ENCODE measurements around the gene CAPN13.

Gene CAPN13

DNA sequence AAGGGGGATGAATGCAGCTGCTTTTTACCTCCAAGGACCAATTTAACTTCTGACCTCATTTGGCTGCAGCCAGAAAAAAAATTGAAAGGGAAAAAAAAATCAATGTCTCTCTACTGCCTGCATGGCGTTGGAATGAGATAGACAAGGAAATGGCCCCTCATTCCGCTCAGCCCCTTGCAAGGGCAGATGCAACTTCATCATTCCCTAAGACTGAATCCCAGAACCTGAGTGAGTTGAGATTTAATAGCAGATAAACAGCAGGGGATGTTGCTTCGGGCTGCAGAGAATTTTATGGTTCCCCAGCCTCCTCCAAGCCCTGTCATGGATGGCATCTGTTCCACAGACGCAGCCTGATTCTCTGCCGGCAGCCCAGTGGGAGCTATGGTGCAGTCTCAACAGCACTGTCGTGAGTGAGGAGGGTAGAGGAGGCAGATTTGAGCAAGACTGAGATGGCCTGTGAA lies 49.0 kb downstream of the CAPN13 start:
- Mint-ChIP-seq H3K4me1 (no peaks in the 10 kb centered on the region), H3K27me3 (peaks cover 59% of the 10 kb centered on the region), H3K4me3 (no peak overlapping the region), H3K36me3 (no peaks in the 10 kb centered on the region), H3K27ac (no peak overlapping the region), H3K9me3 (no peaks in the 10 kb centered on the region)
- ATAC-seq, result no peak

- no peak overlapping the region for H3K27ac Mint-ChIP-seq
- H3K4me1 Mint-ChIP-seq, result no peaks in the 10 kb centered on the region
Measured at GRCh38 chr2:30757749-30758148, 49.5 kb downstream of the CAPN13 start.

GRCh38 chr2:30756971-30757370 lies 50.3 kb downstream of the CAPN13 start:
- ATAC-seq, result no peak
- H3K27me3 Mint-ChIP-seq, result peaks cover 59% of the 10 kb centered on the region
- no peaks in the 10 kb centered on the region for H3K36me3 Mint-ChIP-seq
- H3K4me3 Mint-ChIP-seq, result no peak overlapping the region
- H3K9me3 Mint-ChIP-seq, result no peaks in the 10 kb centered on the region
- H3K4me1 Mint-ChIP-seq, result no peaks in the 10 kb centered on the region
- no peak overlapping the region for H3K27ac Mint-ChIP-seq

More at GRCh38 chr2:30757749-30758148, 49.5 kb downstream of the CAPN13 start:
- Mint-ChIP-seq H3K27me3 (peaks cover 59% of the 10 kb centered on the region), H3K9me3 (no peaks in the 10 kb centered on the region), H3K36me3 (no peaks in the 10 kb centered on the region), H3K4me3 (no peak overlapping the region)
- ATAC-seq, result no peak

GRCh38 chr2:30756051-30756719 lies 51.1 kb downstream of the CAPN13 start:
- no peak for ATAC-seq
- H3K4me1 Mint-ChIP-seq, result no peaks in the 10 kb centered on the region
- no peaks in the 10 kb centered on the region for H3K9me3 Mint-ChIP-seq
- no peak overlapping the region for H3K4me3 Mint-ChIP-seq
- no peak overlapping the region for H3K27ac Mint-ChIP-seq
- peaks cover 59% of the 10 kb centered on the region for H3K27me3 Mint-ChIP-seq
- no peaks in the 10 kb centered on the region for H3K36me3 Mint-ChIP-seq

DNA sequence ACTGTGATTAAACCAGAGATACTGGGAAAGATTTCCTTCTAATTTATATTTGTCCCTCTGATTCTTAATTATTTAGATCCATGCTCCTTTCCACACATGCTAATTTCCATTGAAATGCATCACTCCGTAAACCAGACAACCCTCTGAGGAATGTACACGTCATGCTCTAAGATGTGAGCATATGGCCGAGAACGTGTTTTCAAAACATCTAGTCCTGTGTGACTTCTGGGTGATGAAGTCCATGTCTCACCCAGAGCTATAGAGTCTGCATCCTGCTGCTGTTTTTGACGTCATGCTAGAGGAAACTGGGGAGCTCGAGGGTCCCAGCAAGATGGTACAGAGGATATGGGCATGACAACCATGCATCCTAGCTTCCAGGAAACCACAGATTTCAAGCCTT lies 53.6 kb downstream of the CAPN13 start:
- no peaks in the 10 kb centered on the region for H3K9me3 Mint-ChIP-seq
- H3K36me3 Mint-ChIP-seq, result no peaks in the 10 kb centered on the region
- H3K4me1 Mint-ChIP-seq, result no peaks in the 10 kb centered on the region
- H3K27ac Mint-ChIP-seq, result no peak overlapping the region
- ATAC-seq, result no peak
- H3K27me3 Mint-ChIP-seq, result peaks cover 46% of the 10 kb centered on the region
- H3K4me3 Mint-ChIP-seq, result no peak overlapping the region

- H3K27ac Mint-ChIP-seq, result no peak overlapping the region
- H3K9me3 Mint-ChIP-seq, result no peaks in the 10 kb centered on the region
- no peaks in the 10 kb centered on the region for H3K4me1 Mint-ChIP-seq
- no peak overlapping the region for H3K4me3 Mint-ChIP-seq
- peaks cover 52% of the 10 kb centered on the region for H3K27me3 Mint-ChIP-seq
- H3K36me3 Mint-ChIP-seq, result no peaks in the 10 kb centered on the region
- no peak for ATAC-seq
Measured at GRCh38 chr2:30752811-30753210, 54.4 kb downstream of the CAPN13 start.

- Mint-ChIP-seq H3K36me3 (no peaks in the 10 kb centered on the region), H3K27ac (no peak overlapping the region), H3K9me3 (no peaks in the 10 kb centered on the region)
Measured at GRCh38 chr2:30747206-30747605, 60.0 kb downstream of the CAPN13 start.

GRCh38 chr2:30744823-30745222 lies 62.4 kb downstream of the CAPN13 start:
- Mint-ChIP-seq H3K27ac (no peak overlapping the region), H3K27me3 (peaks cover 35% of the 10 kb centered on the region), H3K4me3 (no peak overlapping the region)

More at GRCh38 chr2:30747206-30747605, 60.0 kb downstream of the CAPN13 start:
- Mint-ChIP-seq H3K4me1 (no peaks in the 10 kb centered on the region), H3K27me3 (peaks cover 28% of the 10 kb centered on the region), H3K4me3 (no peak overlapping the region)
- no peak for ATAC-seq

GRCh38 chr2:30741576-30741975 lies 65.7 kb downstream of the CAPN13 start:
- Mint-ChIP-seq H3K4me3 (no peak overlapping the region), H3K27me3 (peaks cover 41% of the 10 kb centered on the region), H3K9me3 (no peaks in the 10 kb centered on the region), H3K27ac (no peak overlapping the region), H3K4me1 (no peaks in the 10 kb centered on the region), H3K36me3 (no peaks in the 10 kb centered on the region)
- ATAC-seq, result no peak

More at GRCh38 chr2:30744823-30745222, 62.4 kb downstream of the CAPN13 start:
- Mint-ChIP-seq H3K4me1 (no peaks in the 10 kb centered on the region), H3K9me3 (no peaks in the 10 kb centered on the region), H3K36me3 (no peaks in the 10 kb centered on the region)
- peak; percentile 2 for ATAC-seq

DNA sequence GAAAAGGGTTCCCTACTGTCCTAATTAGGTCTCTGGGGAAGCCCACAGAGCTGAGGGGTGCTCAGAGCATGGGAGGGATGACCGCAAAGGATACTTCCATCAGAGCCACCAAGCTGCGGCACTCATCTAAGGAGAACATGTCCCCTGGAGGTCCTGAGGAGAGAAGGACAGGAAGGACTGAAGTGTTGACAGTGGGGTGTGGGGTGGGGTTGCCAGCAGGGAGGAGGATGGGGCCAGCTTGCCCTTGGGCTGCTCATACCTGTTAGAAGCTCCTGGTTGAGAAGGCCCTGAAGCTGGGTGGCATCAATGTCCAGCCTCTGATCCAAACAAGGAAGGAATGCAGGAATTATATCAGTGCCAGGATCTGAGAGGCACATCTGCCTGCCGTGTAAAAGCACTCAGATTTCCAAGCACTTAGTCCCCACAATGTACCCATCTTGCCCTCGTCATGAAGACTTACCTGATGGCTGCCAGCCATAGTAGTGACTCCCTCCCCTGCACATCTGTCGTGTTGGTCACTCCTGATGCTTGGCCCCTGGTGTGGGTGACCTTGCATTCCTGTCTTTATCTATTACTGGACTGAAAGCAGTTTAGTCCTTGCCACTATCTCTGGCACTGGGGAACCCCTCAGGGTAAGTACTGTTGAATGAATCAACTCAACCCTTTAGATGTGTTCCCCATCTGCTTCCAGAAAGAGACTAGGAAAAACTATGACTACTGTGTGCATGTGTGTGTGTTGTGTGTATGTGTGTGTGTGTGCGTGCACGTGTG lies 68.9 kb downstream of the CAPN13 start:
- no peak for ATAC-seq
- Mint-ChIP-seq H3K9me3 (no peaks in the 10 kb centered on the region), H3K4me3 (no peak overlapping the region), H3K36me3 (no peaks in the 10 kb centered on the region), H3K27ac (no peak overlapping the region), H3K4me1 (no peaks in the 10 kb centered on the region), H3K27me3 (peaks cover 35% of the 10 kb centered on the region)

DNA sequence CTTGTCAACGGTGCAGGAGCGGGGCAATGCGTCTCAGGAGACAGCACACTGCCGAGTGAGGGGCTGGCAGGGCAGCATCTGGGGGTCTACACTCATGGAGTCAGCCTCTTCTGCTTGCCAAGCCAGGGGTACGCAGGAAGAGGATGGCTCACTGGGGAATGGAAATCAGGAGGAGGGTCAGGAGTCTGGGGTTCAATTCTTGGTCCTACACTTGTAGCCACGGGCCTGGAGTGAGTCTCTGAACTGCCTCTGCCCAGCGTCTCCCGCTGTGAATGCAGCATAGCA lies 70.0 kb downstream of the CAPN13 start:
- H3K4me3 Mint-ChIP-seq, result no peak overlapping the region

DNA sequence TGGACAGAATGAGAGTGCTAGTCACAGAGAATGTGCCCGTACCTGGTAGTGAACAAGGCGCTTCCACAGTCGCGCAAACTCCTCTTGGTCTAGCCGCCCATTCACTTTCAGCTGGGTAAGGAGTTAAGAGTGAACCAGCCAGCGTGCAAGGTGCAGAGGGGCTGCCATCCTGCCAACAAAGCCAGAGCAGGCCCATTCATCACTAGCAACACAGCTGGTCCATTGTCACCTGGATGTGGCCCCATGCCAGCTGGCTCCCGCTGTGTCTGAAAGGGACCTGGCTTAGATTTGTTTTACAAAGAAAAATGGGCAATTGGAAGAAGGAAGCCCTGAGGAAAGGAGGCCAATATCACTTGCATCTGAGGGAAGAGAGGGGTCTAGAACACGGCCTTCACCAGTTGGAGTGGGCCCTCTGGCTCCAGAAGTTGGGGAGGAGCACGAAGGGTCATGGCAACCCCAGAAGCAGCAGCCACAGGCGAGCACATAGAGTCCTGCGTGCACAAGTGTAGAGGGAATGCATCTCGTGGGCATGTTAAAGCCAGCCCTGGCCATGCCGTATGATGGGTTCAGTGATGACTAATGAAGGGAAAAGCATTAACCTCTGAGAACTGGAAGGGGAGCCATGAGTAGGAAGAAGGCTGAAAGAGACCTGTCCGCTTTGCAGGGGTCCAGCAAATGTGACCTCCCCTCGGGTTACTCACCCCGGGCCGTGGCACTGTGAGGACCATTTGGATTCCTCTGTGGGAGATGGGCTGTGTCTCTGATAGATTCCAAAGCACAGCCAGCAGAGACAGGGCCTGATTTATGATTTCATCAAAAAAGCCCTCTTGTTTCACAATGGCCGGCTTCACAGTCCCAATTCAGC lies 70.6 kb downstream of the CAPN13 start:
- no peak overlapping the region for H3K4me3 Mint-ChIP-seq
- no peaks in the 10 kb centered on the region for H3K36me3 Mint-ChIP-seq
- H3K27me3 Mint-ChIP-seq, result peaks cover 18% of the 10 kb centered on the region
- no peak overlapping the region for H3K27ac Mint-ChIP-seq
- H3K9me3 Mint-ChIP-seq, result no peaks in the 10 kb centered on the region
- ATAC-seq, result no peak
- no peaks in the 10 kb centered on the region for H3K4me1 Mint-ChIP-seq

More for the DNA sequence above, 70.0 kb downstream of the CAPN13 start:
- no peaks in the 10 kb centered on the region for H3K9me3 Mint-ChIP-seq
- H3K27me3 Mint-ChIP-seq, result peaks cover 24% of the 10 kb centered on the region
- no peaks in the 10 kb centered on the region for H3K4me1 Mint-ChIP-seq
- no peak overlapping the region for H3K27ac Mint-ChIP-seq
- H3K36me3 Mint-ChIP-seq, result no peaks in the 10 kb centered on the region
- ATAC-seq, result no peak

GRCh38 chr2:30733876-30734520 lies 73.2 kb downstream of the CAPN13 start:
- no peak for ATAC-seq

GRCh38 chr2:30732876-30733275 lies 74.4 kb downstream of the CAPN13 start:
- Mint-ChIP-seq H3K9me3 (no peaks in the 10 kb centered on the region), H3K36me3 (no peaks in the 10 kb centered on the region), H3K27me3 (peaks cover 15% of the 10 kb centered on the region), H3K27ac (no peak overlapping the region), H3K4me1 (no peaks in the 10 kb centered on the region), H3K4me3 (no peak overlapping the region)
- no peak for ATAC-seq

More at GRCh38 chr2:30733876-30734520, 73.2 kb downstream of the CAPN13 start:
- Mint-ChIP-seq H3K9me3 (no peaks in the 10 kb centered on the region), H3K4me1 (no peaks in the 10 kb centered on the region), H3K4me3 (no peak overlapping the region), H3K27me3 (peaks cover 17% of the 10 kb centered on the region), H3K27ac (no peak overlapping the region), H3K36me3 (no peaks in the 10 kb centered on the region)

GRCh38 chr2:30732376-30732775 lies 74.9 kb downstream of the CAPN13 start:
- Mint-ChIP-seq H3K4me1 (no peaks in the 10 kb centered on the region), H3K27ac (no peak overlapping the region), H3K27me3 (peaks cover 10% of the 10 kb centered on the region), H3K36me3 (no peaks in the 10 kb centered on the region), H3K4me3 (no peak overlapping the region), H3K9me3 (no peaks in the 10 kb centered on the region)
- ATAC-seq, result no peak

Data from stimulated activated memory B cell treated with anti-CD40 and anti-IgM and Interleukin-4, amounts not matched to agents 10 μg/mL and 1 μg/mL and 100 μg/mL, for 72 hours (primary cell).